ENCODE results near the gene ALDH9A1.

ALDH9A1 gene

GRCh38 chr1:165680303-165680702 is 18.1 kb downstream of the ALDH9A1 start:
- TF ChIP-seq, protein P1, sequence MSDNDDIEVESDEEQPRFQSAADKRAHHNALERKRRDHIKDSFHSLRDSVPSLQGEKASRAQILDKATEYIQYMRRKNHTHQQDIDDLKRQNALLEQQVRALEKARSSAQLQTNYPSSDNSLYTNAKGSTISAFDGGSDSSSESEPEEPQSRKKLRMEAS (IDR thresholded peaks at IDR 0.05): no peak
- no peak for TF ChIP-seq TAF1 (IDR thresholded peaks at IDR 0.05; ENCODE audit: low read depth)
- TF ChIP-seq, protein P2, sequence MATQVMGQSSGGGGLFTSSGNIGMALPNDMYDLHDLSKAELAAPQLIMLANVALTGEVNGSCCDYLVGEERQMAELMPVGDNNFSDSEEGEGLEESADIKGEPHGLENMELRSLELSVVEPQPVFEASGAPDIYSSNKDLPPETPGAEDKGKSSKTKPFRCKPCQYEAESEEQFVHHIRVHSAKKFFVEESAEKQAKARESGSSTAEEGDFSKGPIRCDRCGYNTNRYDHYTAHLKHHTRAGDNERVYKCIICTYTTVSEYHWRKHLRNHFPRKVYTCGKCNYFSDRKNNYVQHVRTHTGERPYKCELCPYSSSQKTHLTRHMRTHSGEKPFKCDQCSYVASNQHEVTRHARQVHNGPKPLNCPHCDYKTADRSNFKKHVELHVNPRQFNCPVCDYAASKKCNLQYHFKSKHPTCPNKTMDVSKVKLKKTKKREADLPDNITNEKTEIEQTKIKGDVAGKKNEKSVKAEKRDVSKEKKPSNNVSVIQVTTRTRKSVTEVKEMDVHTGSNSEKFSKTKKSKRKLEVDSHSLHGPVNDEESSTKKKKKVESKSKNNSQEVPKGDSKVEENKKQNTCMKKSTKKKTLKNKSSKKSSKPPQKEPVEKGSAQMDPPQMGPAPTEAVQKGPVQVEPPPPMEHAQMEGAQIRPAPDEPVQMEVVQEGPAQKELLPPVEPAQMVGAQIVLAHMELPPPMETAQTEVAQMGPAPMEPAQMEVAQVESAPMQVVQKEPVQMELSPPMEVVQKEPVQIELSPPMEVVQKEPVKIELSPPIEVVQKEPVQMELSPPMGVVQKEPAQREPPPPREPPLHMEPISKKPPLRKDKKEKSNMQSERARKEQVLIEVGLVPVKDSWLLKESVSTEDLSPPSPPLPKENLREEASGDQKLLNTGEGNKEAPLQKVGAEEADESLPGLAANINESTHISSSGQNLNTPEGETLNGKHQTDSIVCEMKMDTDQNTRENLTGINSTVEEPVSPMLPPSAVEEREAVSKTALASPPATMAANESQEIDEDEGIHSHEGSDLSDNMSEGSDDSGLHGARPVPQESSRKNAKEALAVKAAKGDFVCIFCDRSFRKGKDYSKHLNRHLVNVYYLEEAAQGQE (IDR thresholded peaks at IDR 0.05; ENCODE audit: low read depth): no peak
- TF ChIP-seq USF1 (IDR thresholded peaks at IDR 0.05): no peak
- no peak for TF ChIP-seq TEAD4 (IDR thresholded peaks at IDR 0.05)
- TF ChIP-seq TCF12 (IDR thresholded peaks at IDR 0.05; ENCODE audit: low read depth): no peak
- no peak for TF ChIP-seq EP300 (IDR thresholded peaks at IDR 0.05; ENCODE audit: borderline replicate concordance)
- no peak for TF ChIP-seq RAD21 (IDR thresholded peaks at IDR 0.05; ENCODE audit: low read depth)
- TF ChIP-seq CREB1 (IDR thresholded peaks at IDR 0.05; ENCODE audit: low read depth): no peak
- no peak for TF ChIP-seq FOXM1 (IDR thresholded peaks at IDR 0.05; ENCODE audit: borderline replicate concordance, low read depth)
- TF ChIP-seq CEBPB (IDR thresholded peaks at IDR 0.05): no peak
- no peak for TF ChIP-seq NFIC (IDR thresholded peaks at IDR 0.05)
- no peak for TF ChIP-seq YY1 (IDR thresholded peaks at IDR 0.05; ENCODE audit: low read depth)
- TF ChIP-seq ZBTB7A (IDR thresholded peaks at IDR 0.05; ENCODE audit: low read depth): no peak
- no peak for TF ChIP-seq EGR1 (IDR thresholded peaks at IDR 0.05)

DNA sequence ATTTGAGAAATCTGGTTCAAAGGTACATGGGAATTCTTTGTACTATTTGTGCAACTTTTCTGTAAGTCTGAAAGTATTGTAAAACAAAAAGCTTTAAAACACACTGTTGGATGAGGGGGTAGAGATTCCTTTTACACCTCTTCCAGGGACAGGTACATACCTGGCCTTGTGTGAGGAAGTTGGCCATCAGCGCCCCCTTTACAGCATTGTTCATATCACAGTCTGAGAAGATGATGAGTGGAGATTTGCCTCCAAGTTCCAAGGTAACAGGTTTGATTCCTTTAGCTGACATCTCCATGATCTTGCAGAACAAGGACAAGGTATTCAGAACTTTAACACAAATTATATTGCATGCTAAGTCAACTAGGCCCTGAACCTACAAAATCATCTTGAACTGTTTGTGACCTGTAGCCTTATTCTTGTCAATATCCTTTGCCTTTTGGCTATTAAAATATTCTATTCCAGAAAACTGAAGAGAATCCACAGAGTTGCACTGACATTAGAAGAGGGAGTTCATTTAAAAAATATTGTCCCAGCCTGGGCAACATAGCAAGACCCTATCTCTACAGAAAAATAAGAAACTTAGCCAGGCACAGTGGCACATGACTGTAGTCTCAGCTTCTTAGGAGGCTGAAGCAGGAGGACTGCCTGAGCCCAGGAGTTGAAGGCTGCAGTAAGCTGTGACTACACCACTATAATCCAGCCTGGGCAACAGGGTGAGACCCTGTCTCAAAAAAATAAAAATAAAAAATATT is 18.9 kb downstream of the ALDH9A1 start:
- no peak for TF ChIP-seq CEBPB (IDR thresholded peaks at IDR 0.05)
- TF ChIP-seq, protein P2 (IDR thresholded peaks at IDR 0.05; ENCODE audit: low read depth): no peak

DNA sequence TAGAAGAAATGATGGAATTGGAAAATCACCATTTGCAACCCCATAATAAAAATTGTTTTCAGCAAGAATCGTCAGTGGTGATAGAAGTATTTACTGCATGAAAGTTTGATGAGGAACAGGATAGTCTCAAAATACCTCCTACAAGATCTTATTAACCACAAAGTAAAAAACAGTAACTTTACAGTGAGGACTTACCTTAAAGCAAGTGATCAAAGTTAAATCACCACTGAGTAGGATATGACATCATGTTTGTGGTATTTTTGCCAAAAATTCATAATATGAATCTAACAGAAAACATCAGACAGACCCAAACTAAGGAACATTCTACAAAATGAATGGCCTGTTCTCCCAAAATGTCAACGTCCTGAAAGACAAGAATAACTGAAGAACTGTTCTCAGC is 19.9 kb downstream of the ALDH9A1 start:
- TF ChIP-seq USF1 (IDR thresholded peaks at IDR 0.05) (no peak), YY1 (IDR thresholded peaks at IDR 0.05; ENCODE audit: low read depth) (no peak), CEBPB (IDR thresholded peaks at IDR 0.05) (no peak), NFIC (IDR thresholded peaks at IDR 0.05) (no peak), EP300 (IDR thresholded peaks at IDR 0.05; ENCODE audit: borderline replicate concordance) (no peak), TCF12 (IDR thresholded peaks at IDR 0.05; ENCODE audit: low read depth) (no peak), RAD21 (IDR thresholded peaks at IDR 0.05; ENCODE audit: low read depth) (no peak)
- TF ChIP-seq, protein P1 (IDR thresholded peaks at IDR 0.05): no peak

GRCh38 chr1:165675794-165676193 is 22.6 kb downstream of the ALDH9A1 start:
- TF ChIP-seq TAF1 (IDR thresholded peaks at IDR 0.05; ENCODE audit: low read depth): no peak
- TF ChIP-seq TCF12 (IDR thresholded peaks at IDR 0.05; ENCODE audit: low read depth): no peak
- no peak for TF ChIP-seq EGR1 (IDR thresholded peaks at IDR 0.05)
- no peak for TF ChIP-seq YY1 (IDR thresholded peaks at IDR 0.05; ENCODE audit: low read depth)
- no peak for TF ChIP-seq CREB1 (IDR thresholded peaks at IDR 0.05; ENCODE audit: low read depth)
- no peak for TF ChIP-seq NFIC (IDR thresholded peaks at IDR 0.05)
- TF ChIP-seq ZBTB7A (IDR thresholded peaks at IDR 0.05; ENCODE audit: low read depth): no peak
- TF ChIP-seq FOXM1 (IDR thresholded peaks at IDR 0.05; ENCODE audit: borderline replicate concordance, low read depth): no peak
- no peak for TF ChIP-seq RAD21 (IDR thresholded peaks at IDR 0.05; ENCODE audit: low read depth)
- no peak for TF ChIP-seq CEBPB (IDR thresholded peaks at IDR 0.05)
- TF ChIP-seq, protein P2 (IDR thresholded peaks at IDR 0.05; ENCODE audit: low read depth): no peak
- no peak for TF ChIP-seq USF1 (IDR thresholded peaks at IDR 0.05)
- TF ChIP-seq, protein P1 (IDR thresholded peaks at IDR 0.05): no peak
- no peak for TF ChIP-seq EP300 (IDR thresholded peaks at IDR 0.05; ENCODE audit: borderline replicate concordance)
- no peak for TF ChIP-seq TEAD4 (IDR thresholded peaks at IDR 0.05)

All from Ishikawa (cell line).